ENCODE data around the gene FAM83C. TPM values are rescaled to one million over a fixed set of nuclear protein-coding genes. Genes with fewer than 3 reads are reported as not detected.

The FAM83C gene
- total RNA-seq, 6 experiments from 2014 or later = not detected

DNA sequence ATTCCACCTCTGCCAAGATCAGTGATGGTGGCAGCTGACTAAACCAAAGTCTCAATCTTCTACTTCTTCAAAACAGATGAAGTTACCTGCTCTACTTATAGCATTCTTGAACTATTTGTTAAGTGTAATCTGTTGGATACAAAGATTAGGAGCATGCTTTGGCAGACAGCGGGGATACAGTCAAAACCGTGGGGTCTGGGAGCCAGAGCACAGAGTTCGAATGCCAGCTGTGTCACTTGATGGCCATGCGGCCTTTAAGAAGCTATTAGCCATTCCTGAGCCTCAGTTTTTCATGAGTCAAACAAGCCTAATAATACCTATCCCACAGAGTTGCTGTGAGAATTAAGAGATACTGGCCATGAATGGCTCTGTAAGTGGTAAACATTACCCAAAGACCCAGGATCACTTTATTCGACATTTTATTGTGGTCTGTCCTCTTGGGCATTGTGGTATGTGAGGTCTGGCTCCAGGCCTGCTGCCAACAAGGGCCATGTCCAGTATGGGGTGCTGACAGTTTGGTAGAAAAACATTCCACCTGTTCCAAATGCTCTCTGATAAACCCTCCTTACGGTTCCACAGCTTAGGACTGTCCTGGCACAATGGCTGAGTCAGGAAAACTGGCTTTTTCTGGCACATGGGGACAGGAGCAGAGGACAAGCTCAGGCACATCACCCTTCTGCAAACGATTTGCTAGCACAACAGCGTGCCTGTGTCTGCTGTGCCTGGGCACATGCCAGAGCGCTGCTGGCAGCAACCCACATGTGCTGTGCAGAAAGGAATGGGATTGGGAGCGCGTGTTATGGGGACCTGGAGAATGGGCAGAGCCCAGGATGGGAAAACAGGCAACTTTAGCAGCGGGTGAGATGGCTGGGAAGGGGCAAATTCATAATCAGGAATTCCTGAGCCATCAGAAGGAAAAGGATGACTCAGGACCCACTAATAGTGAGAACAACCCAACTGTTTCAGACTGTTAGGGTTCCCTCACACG, 15.7 kb upstream of the FAM83C start:
- Mint-ChIP-seq H3K27ac (peak overlapping the region; percentile 93), H3K27me3 (ENCODE audit: insufficient read depth) (no peaks in the 10 kb centered on the region), H3K36me3 (ENCODE audit: low read depth) (peaks cover 24% of the 10 kb centered on the region; the same call in 1 of the 2 replicates), H3K9me3 (no peaks in the 10 kb centered on the region), H3K4me3 (peak overlapping the region; percentile 51), H3K4me1 (ENCODE audit: low read depth) (peaks cover 96% of the 10 kb centered on the region)
- TF ChIP-seq, protein P1, sequence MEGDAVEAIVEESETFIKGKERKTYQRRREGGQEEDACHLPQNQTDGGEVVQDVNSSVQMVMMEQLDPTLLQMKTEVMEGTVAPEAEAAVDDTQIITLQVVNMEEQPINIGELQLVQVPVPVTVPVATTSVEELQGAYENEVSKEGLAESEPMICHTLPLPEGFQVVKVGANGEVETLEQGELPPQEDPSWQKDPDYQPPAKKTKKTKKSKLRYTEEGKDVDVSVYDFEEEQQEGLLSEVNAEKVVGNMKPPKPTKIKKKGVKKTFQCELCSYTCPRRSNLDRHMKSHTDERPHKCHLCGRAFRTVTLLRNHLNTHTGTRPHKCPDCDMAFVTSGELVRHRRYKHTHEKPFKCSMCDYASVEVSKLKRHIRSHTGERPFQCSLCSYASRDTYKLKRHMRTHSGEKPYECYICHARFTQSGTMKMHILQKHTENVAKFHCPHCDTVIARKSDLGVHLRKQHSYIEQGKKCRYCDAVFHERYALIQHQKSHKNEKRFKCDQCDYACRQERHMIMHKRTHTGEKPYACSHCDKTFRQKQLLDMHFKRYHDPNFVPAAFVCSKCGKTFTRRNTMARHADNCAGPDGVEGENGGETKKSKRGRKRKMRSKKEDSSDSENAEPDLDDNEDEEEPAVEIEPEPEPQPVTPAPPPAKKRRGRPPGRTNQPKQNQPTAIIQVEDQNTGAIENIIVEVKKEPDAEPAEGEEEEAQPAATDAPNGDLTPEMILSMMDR (IDR thresholded peaks at IDR 0.05) = no peak
- peak; percentile 75 for DNase-seq

DNA sequence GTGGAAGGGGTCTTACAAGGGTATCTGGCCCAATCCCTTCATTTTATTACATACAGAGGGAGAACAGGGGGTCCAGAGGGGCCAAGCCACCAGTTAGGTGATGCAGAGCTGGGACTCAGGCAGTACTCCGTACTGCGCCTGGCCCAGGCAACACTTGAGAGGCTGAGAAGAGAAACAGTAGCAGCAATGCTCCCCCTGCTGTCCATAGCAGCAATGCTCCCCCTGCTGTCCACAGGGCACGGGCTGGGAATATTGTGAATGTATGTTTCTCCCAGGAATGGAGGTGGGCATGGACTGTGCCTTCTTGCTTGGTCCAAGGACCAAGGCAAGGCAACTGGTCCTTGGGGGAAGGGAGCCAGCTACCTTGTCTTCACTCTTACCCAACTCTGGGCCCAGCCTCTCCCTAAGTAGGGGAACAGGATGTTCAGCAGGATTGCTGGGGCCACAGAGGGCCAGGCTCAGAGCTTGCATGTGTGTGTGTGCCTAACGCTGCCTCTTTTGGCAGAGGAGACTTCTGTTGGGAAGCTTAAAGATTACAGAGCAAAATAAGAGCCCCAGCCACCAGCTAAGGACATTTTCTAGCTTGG, 14.8 kb upstream of the FAM83C start:
- peaks cover 19% of the 10 kb centered on the region; the same call in 1 of the 2 replicates for H3K36me3 Mint-ChIP-seq (ENCODE audit: low read depth)
- H3K27ac Mint-ChIP-seq = peak overlapping the region; percentile 93
- H3K9me3 Mint-ChIP-seq = no peaks in the 10 kb centered on the region
- DNase-seq = peak; percentile 49
- peak overlapping the region; percentile 32; the same call in 1 of the 2 replicates for H3K4me3 Mint-ChIP-seq
- TF ChIP-seq, protein P1 (IDR thresholded peaks at IDR 0.05) = peak; percentile 86
- H3K27me3 Mint-ChIP-seq (ENCODE audit: insufficient read depth) = no peaks in the 10 kb centered on the region; the same call in 1 of the 2 replicates
- H3K4me1 Mint-ChIP-seq (ENCODE audit: low read depth) = peaks cover 96% of the 10 kb centered on the region

DNA sequence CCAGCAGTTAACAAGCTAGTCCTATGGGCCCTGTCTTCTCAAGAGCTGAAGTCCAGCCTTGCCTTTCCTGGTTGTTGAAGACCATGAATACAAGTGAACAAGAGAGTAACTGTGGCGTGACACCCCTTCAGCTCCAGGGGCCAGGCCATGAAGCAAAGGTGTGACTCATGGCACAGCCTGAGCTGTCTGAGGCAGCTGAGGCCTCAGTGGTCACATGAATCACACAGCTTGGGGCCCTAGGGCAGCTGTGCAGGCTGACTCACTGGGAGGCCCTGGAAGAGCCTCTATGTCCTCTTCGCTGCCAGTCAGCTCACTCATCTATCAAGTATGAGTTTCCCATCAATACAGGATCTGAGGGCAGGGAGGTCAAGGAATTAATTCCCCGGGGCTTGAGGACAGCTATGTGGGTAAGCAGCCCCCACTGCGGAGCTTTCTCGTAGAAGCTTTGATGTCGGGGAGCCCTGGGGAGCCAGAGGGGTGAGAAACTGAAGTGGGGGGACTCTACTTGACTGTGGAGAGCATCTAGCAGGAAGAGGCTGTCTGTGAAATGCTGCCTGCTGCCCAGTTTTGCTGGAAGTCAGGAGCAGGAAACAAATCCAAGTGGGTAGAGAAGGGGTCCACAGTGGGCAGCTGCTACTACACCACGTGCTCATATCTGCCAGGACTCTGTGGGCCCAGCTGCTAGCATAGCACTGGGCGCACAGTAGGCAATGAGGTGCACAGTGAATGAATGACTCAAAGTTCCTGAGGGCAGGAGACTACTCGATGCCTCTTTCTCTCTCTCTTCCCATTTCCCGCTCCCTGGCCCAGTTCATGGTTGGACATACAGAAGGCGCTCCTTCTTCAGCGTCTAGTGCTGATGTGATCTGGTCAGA, 13.7 kb upstream of the FAM83C start:
- Mint-ChIP-seq H3K4me3 (peak overlapping the region; percentile 68), H3K27ac (peak overlapping the region; percentile 93)

DNA sequence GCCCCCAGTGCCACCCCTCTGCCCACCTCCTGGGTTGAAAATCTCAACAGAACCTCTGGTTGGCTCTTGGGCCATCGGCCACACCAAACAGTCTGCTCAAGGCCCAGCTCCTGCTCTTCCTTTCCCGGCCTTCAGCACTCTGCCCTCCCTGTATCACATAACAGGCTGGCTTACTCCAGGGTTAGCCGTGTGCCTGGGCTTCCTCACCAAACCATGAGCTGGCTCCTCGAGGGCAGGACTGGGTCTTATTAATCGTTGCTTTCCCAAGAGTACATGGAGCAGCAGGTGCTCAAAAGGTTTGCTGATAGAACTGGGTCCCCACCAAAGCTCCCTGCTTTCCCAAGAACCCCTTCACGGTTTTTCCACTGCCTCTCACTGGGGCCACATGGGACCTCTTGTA, 12.7 kb upstream of the FAM83C start:
- Mint-ChIP-seq H3K4me3 (peak overlapping the region; percentile 68), H3K27me3 (ENCODE audit: insufficient read depth) (no peaks in the 10 kb centered on the region; the same call in 1 of the 2 replicates), H3K36me3 (ENCODE audit: low read depth) (peaks cover 17% of the 10 kb centered on the region; the same call in 1 of the 2 replicates), H3K4me1 (ENCODE audit: low read depth) (peaks cover 88% of the 10 kb centered on the region), H3K9me3 (no peaks in the 10 kb centered on the region), H3K27ac (peak overlapping the region; percentile 93)
- no peak for DNase-seq
- TF ChIP-seq, protein P1 (IDR thresholded peaks at IDR 0.05) = no peak

More for the DNA sequence above, 13.7 kb upstream of the FAM83C start:
- Mint-ChIP-seq H3K9me3 (no peaks in the 10 kb centered on the region), H3K27me3 (ENCODE audit: insufficient read depth) (no peaks in the 10 kb centered on the region; the same call in 1 of the 2 replicates), H3K36me3 (ENCODE audit: low read depth) (peaks cover 19% of the 10 kb centered on the region; the same call in 1 of the 2 replicates), H3K4me1 (ENCODE audit: low read depth) (peaks cover 95% of the 10 kb centered on the region)
- TF ChIP-seq, protein P1 (IDR thresholded peaks at IDR 0.05) = no peak
- DNase-seq = peak; percentile 99

Measured in HFFc6 (cell line).